ENCODE measurements around the gene NLE1.

- no peak for TF ChIP-seq CTCF (IDR thresholded peaks at IDR 0.05; ENCODE audit: poor library complexity)
- TF ChIP-seq EZH2phosphoT487 (IDR thresholded peaks at IDR 0.05; ENCODE audit: low read depth, severe bottlenecking, unreplicated experiment): no peak
Measured at GRCh38 chr17:35117984-35118383, 24.1 kb downstream of the NLE1 start.
